A172 (cell line): Measurements from ENCODE around the gene FAM98C. TPM values are rescaled to one million over a fixed set of nuclear protein-coding genes. Genes with fewer than 3 reads are reported as not detected.

Source experiments
- DNase-seq: peaks from one replicate; pipeline ENCODE4 v3.0.0-alpha.2; 2015; ENCODE audit warnings: low spot score
- total RNA-seq: library from RNA; depleted of rRNA; stranded (reverse); fragments of >200 nt; shearing (Covaris generic); gene quantifications from 2 replicates; pipeline ENCODE4 v1.2.3, GENCODE V29; 2014

Gene FAM98C
- total RNA-seq, 1 experiment from 2014 or later = 10.6 TPM

- DNase-seq = no peak
These were observed 25.8 kb upstream of the FAM98C start for GRCh38 chr19:38377052-38377451.

- no peak for DNase-seq
These were observed 24.0 kb upstream of the FAM98C start for GRCh38 chr19:38378866-38379265.

GRCh38 chr19:38381138-38381537, 21.8 kb upstream of the FAM98C start:
- no peak for DNase-seq

GRCh38 chr19:38383184-38383583, 19.7 kb upstream of the FAM98C start:
- DNase-seq = no peak

DNA sequence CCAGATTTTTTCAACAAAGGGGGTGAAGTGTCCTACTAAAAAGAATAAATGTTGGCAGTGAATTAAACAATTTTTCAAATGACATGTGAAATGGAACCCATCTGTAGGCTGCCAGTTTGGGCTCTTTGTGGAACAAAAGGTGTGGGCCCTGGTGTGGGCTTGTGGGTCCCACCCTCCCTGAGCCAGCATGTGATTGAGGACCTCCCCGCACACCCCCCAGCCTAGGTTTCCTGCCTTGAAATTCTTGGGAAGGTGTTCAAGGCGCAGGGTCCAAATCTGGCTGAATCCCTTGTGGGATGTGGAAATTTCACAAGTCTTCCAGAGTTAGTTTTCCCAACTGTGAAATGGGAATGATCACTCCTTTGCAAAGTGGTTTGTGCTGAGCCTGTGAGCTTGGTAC, 19.1 kb upstream of the FAM98C start:
- no peak for DNase-seq

GRCh38 chr19:38384209-38385027, 18.5 kb upstream of the FAM98C start:
- DNase-seq = no peak

- no peak for DNase-seq
These were observed 17.7 kb upstream of the FAM98C start for GRCh38 chr19:38385057-38385803.

GRCh38 chr19:38385804-38386257, 17.1 kb upstream of the FAM98C start:
- DNase-seq = no peak

- DNase-seq = no peak
These were observed 16.5 kb upstream of the FAM98C start for GRCh38 chr19:38386300-38386970.

GRCh38 chr19:38386971-38387549, 15.8 kb upstream of the FAM98C start:
- no peak for DNase-seq

GRCh38 chr19:38387550-38388348, 15.1 kb upstream of the FAM98C start, which contains the start of gene GGN:
Gene GGN, minus strand, starts transcription at chr19:38388034. Its CDS starts 773 bp downstream, at chr19:38387261.
- DNase-seq = peak; percentile 92

DNA sequence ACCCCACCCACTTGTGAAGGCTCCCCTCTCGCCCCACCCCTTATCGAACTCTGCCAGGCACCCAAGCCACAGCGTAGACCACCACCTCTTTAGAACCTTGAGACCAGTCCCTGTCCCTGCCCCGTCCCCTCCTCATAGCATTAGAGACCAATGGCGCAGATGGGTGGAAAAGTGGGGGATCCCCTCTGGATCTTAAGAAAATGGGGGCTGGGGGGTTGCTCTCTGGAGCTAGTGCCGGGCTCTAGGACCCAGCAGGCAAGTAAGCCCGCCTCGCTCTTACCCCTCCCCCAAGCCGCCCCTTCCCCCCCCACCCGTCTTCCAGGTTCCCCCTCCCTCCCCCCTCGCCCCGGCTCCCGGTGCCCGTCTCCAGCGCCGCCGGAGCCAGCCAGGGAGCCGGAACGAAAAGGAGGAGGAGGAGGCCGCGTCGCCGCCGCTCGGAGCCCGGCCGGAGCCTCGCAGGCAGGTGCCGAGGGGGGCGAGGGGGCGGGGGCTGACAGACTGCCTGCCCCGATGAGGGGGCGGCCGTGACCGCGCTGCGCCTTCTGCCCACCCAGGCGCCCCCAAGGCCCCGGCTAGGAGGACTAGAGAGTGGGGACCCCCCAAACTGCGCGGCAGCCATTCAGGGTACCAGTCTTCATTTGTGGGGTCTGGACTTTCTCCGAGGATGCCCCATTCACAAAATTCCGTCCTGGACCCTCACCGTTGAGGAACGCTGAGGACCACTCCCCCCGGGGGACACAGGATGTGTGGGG, 14.4 kb upstream of the FAM98C start, which contains the start of gene SPRED3:
SPRED3 (plus strand) TSS at position 349 of the 752 bp plus-strand sequence. CDS start 1,606 bp downstream, outside the sequence.
- DNase-seq = peak; percentile 78

DNA sequence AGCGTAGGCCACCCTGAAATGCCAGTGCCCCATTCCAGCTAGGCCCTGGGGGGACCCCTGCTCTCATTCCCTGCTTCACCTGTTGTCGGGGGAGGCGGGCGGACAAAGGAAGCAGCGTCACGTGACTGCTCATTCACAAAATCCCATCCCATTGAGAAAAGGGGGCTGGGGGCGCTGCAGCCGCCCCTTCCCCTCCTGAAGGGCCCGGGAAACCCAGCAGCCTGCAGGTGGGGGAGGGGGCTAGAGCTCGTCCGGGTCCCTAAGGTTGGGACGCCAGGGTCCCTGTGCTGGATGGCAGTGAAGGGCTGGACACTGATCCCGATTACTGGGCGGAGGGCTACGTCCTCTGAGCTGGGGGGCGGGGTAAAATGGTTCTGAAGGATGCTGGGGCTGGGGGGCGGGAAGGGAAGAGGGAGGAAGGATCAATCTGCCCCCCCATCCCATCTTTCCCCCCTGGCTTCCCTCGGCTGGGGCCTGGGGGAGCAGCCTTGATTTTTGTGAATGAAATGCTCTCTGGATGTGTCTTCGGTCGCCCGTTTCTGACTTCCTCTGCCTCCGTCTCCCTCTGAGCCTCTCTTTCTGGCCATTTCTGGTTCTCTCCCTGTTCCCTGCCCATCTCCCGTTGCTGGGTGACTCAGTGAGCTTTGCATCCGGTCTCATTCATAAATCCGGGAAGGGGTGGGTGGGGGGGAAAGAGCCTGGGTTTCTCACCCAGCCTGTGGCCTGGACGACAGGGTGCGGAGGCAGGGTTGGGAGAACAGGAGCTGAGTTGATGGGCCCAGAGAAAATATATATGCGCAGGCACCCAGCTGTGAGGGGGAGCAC, 13.6 kb upstream of the FAM98C start:
- DNase-seq = peak; percentile 79

DNA sequence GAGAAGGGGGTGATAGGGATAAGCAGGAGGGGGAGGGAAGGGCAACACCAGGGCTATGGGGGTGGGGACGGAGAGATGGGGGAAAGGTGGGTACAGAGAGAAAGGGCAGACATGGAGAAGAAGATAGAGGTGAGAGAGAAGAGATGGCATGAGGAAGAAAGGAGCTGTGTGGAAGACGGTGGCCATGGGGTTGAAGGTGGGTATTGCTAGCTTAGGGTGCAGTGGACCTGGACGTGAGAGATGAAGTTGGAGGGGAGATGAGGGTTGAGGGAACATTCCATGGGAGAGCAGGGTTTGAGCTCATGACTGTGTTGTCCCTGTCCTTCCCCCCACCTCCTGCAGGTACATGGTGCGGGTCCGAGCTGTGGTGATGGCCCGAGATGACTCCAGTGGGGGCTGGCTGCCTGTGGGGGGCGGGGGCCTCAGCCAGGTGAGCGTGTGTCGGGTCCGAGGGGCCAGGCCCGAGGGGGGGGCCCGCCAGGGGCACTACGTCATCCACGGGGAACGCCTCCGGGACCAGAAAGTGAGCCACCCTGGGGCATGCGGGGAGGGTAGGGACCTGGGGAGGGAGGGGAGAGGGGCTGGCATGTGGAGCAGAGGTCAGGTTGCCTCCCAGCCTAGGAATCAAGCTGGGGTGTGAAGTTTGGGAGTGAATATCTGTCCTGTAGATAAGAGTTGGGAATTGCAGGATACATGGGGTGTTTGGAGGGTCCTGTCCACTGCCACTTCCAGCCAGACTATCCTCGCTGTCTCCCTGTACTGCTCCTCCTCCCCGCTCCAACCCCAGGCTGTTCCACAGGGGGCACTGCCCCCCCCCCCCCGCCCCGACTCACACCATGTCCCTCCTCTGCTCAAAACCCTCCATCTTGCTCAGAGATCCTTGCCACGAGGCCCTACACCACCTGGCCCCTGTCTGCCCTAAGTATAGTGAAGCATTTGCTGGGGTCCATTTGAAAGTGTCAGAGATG, 12.7 kb upstream of the FAM98C start:
- no peak for DNase-seq

- no peak for DNase-seq
These were observed 10.9 kb upstream of the FAM98C start for GRCh38 chr19:38391911-38392464.

DNA sequence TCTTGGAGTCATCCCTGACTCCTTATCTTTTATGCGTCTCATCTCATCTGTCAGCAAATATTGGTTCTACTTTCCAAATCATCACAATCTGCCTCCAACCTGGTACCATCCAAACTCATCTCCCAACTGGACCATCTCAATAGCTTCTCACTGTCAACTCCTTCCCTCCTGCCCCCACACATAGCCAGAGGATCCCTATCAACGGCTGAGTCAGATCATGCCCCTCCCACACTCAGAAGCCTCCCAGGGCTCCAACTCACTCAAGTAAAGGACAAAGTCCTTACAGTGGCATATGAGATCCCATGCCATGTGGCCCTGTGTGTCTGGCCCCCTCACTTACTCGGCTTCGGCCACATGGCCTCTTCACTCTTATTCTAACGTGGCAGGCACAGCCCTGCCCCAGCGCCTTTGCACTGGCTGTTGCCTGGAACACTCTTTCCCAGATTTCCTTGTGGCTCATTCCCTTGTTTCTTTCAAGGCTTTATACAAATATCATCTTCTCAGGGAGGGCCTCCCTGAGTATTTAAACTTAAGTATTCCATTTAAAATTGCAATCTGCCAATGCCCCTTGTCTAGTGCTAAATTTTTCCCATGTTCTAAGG, 10.1 kb upstream of the FAM98C start:
- DNase-seq = peak; percentile 52

- DNase-seq = no peak
These were observed 8.4 kb upstream of the FAM98C start for GRCh38 chr19:38394488-38394887.
